ENCODE data around the gene IL1R2. TPM values are rescaled to one million over a fixed set of nuclear protein-coding genes. Genes with fewer than 3 reads are reported as not detected.

The IL1R2 gene
- total and polyA plus RNA-seq, 2 of the 13 experiments (the other 11 are each of a cell fraction or from before 2014, with no cell fraction given) = 3.6 to 7.3 TPM

- TF ChIP-seq ZFP91 (CRISPR knock-in tag; IDR thresholded peaks at IDR 0.05; ENCODE audit: borderline replicate concordance) (no peak), REPIN1 (CRISPR knock-in tag; IDR thresholded peaks at IDR 0.05; ENCODE audit: borderline replicate concordance, low read depth) (no peak), ZNF720 (CRISPR knock-in tag; IDR thresholded peaks at IDR 0.05) (no peak), ZNF775 (CRISPR knock-in tag; IDR thresholded peaks at IDR 0.05; ENCODE audit: borderline replicate concordance) (no peak), ZFP36 (IDR thresholded peaks at IDR 0.05; ENCODE audit: borderline replicate concordance, low read depth, low read length, partially characterized antibody) (no peak), GPBP1L1 (CRISPR knock-in tag; IDR thresholded peaks at IDR 0.05) (no peak), RARA (CRISPR knock-in tag; IDR thresholded peaks at IDR 0.05) (no peak), BCLAF1 (IDR thresholded peaks at IDR 0.05) (no peak), KDM2A (CRISPR knock-in tag; IDR thresholded peaks at IDR 0.05; ENCODE audit: borderline replicate concordance, low read depth) (no peak), RELA (CRISPR knock-in tag; IDR thresholded peaks at IDR 0.05) (no peak), NPAS2 (CRISPR knock-in tag; IDR thresholded peaks at IDR 0.05; ENCODE audit: borderline replicate concordance) (no peak), DBP (CRISPR knock-in tag; IDR thresholded peaks at IDR 0.05; ENCODE audit: not compliant biosample characterization) (no peak)
These were observed 30.9 kb upstream of the IL1R2 start (continued) for GRCh38 chr2:101960819-101961337.
